ENCODE data around the gene MOSPD2.

DNA sequence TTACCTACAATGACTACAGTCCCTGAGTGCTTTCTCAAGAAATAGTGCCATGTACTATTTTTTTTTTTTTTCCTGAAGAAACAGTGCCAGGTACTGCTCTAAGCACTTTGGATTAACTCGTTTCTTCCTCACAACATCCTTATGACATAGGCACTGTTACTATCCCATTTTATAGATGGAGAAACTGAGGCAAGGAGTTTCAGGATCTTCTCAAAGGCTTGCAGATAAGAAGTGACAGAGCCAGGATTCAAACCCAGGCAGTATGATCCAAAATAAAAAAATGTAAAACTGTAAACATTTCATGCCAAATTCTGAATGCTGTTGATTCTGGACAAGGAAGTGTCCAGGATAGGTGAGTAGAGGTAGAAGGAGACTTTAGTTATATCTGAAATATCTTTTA is 1.5 kb upstream of the MOSPD2 start:
- TF ChIP-seq POLR2AphosphoS5 (IDR thresholded peaks at IDR 0.05; ENCODE audit: borderline replicate concordance, low read depth, low read length) (no peak), FOXP2 (optimal IDR thresholded peaks at IDR 0.05; ENCODE audit: control extremely low read depth, extremely low read length, insufficient read depth) (no peak), EZH2 (IDR thresholded peaks at IDR 0.05) (no peak)

Measured in SK-N-MC (cell line).